SU-DHL-6 (cell line): Measurements from ENCODE around the gene SFSWAP.

Source experiments
- H2AFZ ChIP-seq: fragments of 200-600 bp; sonication (generic); 2 replicates; pipeline ENCODE4 v1.6.1; 2014; ENCODE audit warnings: low read depth, mild to moderate bottlenecking, moderate library complexity, mixed read lengths, antibody characterized with exemption, low read length; ENCODE audit not compliant: severe bottlenecking
- H3F3A ChIP-seq: fragments of 200-600 bp; shearing (Covaris generic); 2 replicates; pipeline ENCODE4 v1.6.0; 2016; ENCODE audit warnings: antibody characterized with exemption, mild to moderate bottlenecking; ENCODE audit not compliant: insufficient read depth
- H3K27ac ChIP-seq: fragments of 200-600 bp; sonication (generic); 2 replicates; pipeline ENCODE4 v1.5.1; 2016; ENCODE audit warnings: low read depth, mild to moderate bottlenecking, low read length, moderate library complexity, mixed read lengths
- H3K27me3 ChIP-seq: fragments of 200-600 bp; sonication (generic), shearing (Covaris generic); 2 replicates; pipeline ENCODE4 v1.6.0; 2014; ENCODE audit warnings: mild to moderate bottlenecking, low read length
- H3K36me3 ChIP-seq: fragments of 200-600 bp; sonication (generic); 2 replicates; pipeline ENCODE4 v1.6.1; 2014; ENCODE audit warnings: mild to moderate bottlenecking, low read length, mixed read lengths
- H3K4me2 ChIP-seq: fragments of 300-600, 200-600 bp; shearing (Covaris generic), sonication (generic); 2 replicates; pipeline ENCODE4 v1.6.0; 2014; ENCODE audit warnings: low read length, low read depth, mild to moderate bottlenecking; ENCODE audit not compliant: poor library complexity, severe bottlenecking
- H3K4me3 ChIP-seq: fragments of 200-600 bp; sonication (generic); 2 replicates; pipeline ENCODE4 v1.5.1; 2014; ENCODE audit warnings: antibody characterized with exemption, low read length, mild to moderate bottlenecking, mixed read lengths; ENCODE audit not compliant: insufficient read depth, poor library complexity, severe bottlenecking
- H3K79me2 ChIP-seq: fragments of 200-600 bp; sonication (generic); 2 replicates; pipeline ENCODE4 v1.6.1; 2014; ENCODE audit warnings: mild to moderate bottlenecking, low read length, moderate library complexity; ENCODE audit not compliant: insufficient read depth
- H3K9ac ChIP-seq: fragments of 200-600 bp; sonication (generic); 2 replicates; pipeline ENCODE4 v1.7.0; 2014; ENCODE audit warnings: mild to moderate bottlenecking, low read length
- H3K9me2 ChIP-seq: fragments of 200-600 bp; sonication (generic); replicated peaks from 2 replicates; pipeline ENCODE4 v1.6.1; 2014; ENCODE audit warnings: low read length; ENCODE audit not compliant: insufficient read depth
- H3K9me3 ChIP-seq: fragments of 200-600 bp; sonication (generic); 2 replicates; pipeline ENCODE4 v1.6.1; 2014; ENCODE audit warnings: low read length, mixed read lengths; ENCODE audit not compliant: insufficient read depth
- H4K20me1 ChIP-seq: fragments of 200-600 bp; sonication (generic); 2 replicates; pipeline ENCODE4 v1.6.1; 2014; ENCODE audit warnings: low read depth, mild to moderate bottlenecking, antibody characterized with exemption, low read length, moderate library complexity, mixed read lengths
- CTCF ChIP-seq: fragments of 200-600 bp; sonication (generic); IDR thresholded peaks from one replicate; pipeline ENCODE4 v1.5.1; 2017; ENCODE audit warnings: antibody characterized with exemption, mild to moderate bottlenecking, low read length, moderate library complexity; ENCODE audit not compliant: insufficient read depth, poor library complexity, severe bottlenecking
- EZH2phosphoT487 ChIP-seq: fragments of 200-600 bp; sonication (generic), shearing (Covaris generic); conservative IDR thresholded peaks from 2 replicates; pipeline ENCODE4 v1.6.1; 2018; ENCODE audit warnings: mild to moderate bottlenecking, antibody characterized with exemption, low read length, moderate library complexity, mixed read lengths

SFSWAP gene

GRCh38 chr12:131833896-131834641 is 123.2 kb downstream of the SFSWAP start:
- no peak overlapping the region for H2AFZ ChIP-seq
- no peak overlapping the region for H3K9ac ChIP-seq
- no peaks in the 10 kb centered on the region for H3F3A ChIP-seq
- H3K79me2 ChIP-seq, result no peaks in the 10 kb centered on the region
- no peaks in the 10 kb centered on the region for H4K20me1 ChIP-seq
- H3K4me3 ChIP-seq, result no peak overlapping the region
- H3K9me3 ChIP-seq, result no peaks in the 10 kb centered on the region
- no peaks in the 10 kb centered on the region for H3K36me3 ChIP-seq
- H3K27me3 ChIP-seq, result no peaks in the 10 kb centered on the region
- TF ChIP-seq EZH2phosphoT487 (no peak), CTCF (no peak)
- H3K27ac ChIP-seq, result no peak overlapping the region
- H3K4me2 ChIP-seq, result no peak overlapping the region
- H3K9me2 ChIP-seq, result no peaks in the 10 kb centered on the region

- Histone ChIP-seq H3K9ac (no peak overlapping the region), H3K9me2 (no peaks in the 10 kb centered on the region), H3K4me3 (no peak overlapping the region), H3K27me3 (no peaks in the 10 kb centered on the region), H3K36me3 (no peaks in the 10 kb centered on the region), H2AFZ (no peak overlapping the region), H3K79me2 (no peaks in the 10 kb centered on the region), H3K9me3 (no peaks in the 10 kb centered on the region), H3K27ac (no peak overlapping the region), H3F3A (no peaks in the 10 kb centered on the region), H4K20me1 (no peaks in the 10 kb centered on the region), H3K4me2 (no peak overlapping the region)
- TF ChIP-seq EZH2phosphoT487, result no peak
- no peak for TF ChIP-seq CTCF
These were observed 124.1 kb downstream of the SFSWAP start for GRCh38 chr12:131834798-131835615.

- no peak overlapping the region for H3K4me3 ChIP-seq
- H3K9me2 ChIP-seq, result no peaks in the 10 kb centered on the region
- no peaks in the 10 kb centered on the region for H3K9me3 ChIP-seq
- TF ChIP-seq EZH2phosphoT487, result no peak
- TF ChIP-seq CTCF, result no peak
- H3F3A ChIP-seq, result no peaks in the 10 kb centered on the region
- no peaks in the 10 kb centered on the region for H3K79me2 ChIP-seq
- H3K36me3 ChIP-seq, result no peaks in the 10 kb centered on the region
- no peak overlapping the region for H3K9ac ChIP-seq
- H4K20me1 ChIP-seq, result no peaks in the 10 kb centered on the region
- no peak overlapping the region for H3K4me2 ChIP-seq
- H2AFZ ChIP-seq, result no peak overlapping the region
- no peak overlapping the region for H3K27ac ChIP-seq
- no peaks in the 10 kb centered on the region for H3K27me3 ChIP-seq
These were observed 124.8 kb downstream of the SFSWAP start for GRCh38 chr12:131835616-131836171.
